ENCODE results near the gene ZNF428.

The ZNF428 gene

GRCh38 chr19:43598445-43599240, 20.8 kb downstream of the ZNF428 start:
- Histone ChIP-seq H3K9me3 (no peaks in the 10 kb centered on the region), H3K27ac (peak overlapping the region; percentile 96), H3K4me3 (ENCODE audit: low read depth in 1 of 2, low read length in 1 of 2) (no peak overlapping the region), H3K4me1 (ENCODE audit: control insufficient read depth in 1 of 2, insufficient read depth in 1 of 2, low read depth in 1 of 2, low read length in 1 of 2) (peaks cover 32 to 40% of the 10 kb centered on the region in 2 experiments), H3K36me3 (peaks cover 42% of the 10 kb centered on the region), H3K27me3 (no peaks in the 10 kb centered on the region)
- TF ChIP-seq, protein P1, sequence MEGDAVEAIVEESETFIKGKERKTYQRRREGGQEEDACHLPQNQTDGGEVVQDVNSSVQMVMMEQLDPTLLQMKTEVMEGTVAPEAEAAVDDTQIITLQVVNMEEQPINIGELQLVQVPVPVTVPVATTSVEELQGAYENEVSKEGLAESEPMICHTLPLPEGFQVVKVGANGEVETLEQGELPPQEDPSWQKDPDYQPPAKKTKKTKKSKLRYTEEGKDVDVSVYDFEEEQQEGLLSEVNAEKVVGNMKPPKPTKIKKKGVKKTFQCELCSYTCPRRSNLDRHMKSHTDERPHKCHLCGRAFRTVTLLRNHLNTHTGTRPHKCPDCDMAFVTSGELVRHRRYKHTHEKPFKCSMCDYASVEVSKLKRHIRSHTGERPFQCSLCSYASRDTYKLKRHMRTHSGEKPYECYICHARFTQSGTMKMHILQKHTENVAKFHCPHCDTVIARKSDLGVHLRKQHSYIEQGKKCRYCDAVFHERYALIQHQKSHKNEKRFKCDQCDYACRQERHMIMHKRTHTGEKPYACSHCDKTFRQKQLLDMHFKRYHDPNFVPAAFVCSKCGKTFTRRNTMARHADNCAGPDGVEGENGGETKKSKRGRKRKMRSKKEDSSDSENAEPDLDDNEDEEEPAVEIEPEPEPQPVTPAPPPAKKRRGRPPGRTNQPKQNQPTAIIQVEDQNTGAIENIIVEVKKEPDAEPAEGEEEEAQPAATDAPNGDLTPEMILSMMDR (IDR thresholded peaks at IDR 0.05), result no peak

- H3K27ac ChIP-seq, result peak overlapping the region; percentile 96
These were observed 21.6 kb downstream of the ZNF428 start for GRCh38 chr19:43597876-43598275.

GRCh38 chr19:43596842-43597461, 22.5 kb downstream of the ZNF428 start:
- peaks cover 32 to 40% of the 10 kb centered on the region in 2 experiments for H3K4me1 ChIP-seq (ENCODE audit: control insufficient read depth in 1 of 2, insufficient read depth in 1 of 2, low read depth in 1 of 2, low read length in 1 of 2)

More at GRCh38 chr19:43597876-43598275, 21.6 kb downstream of the ZNF428 start:
- no peaks in the 10 kb centered on the region for H3K27me3 ChIP-seq
- H3K36me3 ChIP-seq, result peaks cover 48% of the 10 kb centered on the region
- TF ChIP-seq, protein P1 (IDR thresholded peaks at IDR 0.05), result no peak
- H3K9me3 ChIP-seq, result no peaks in the 10 kb centered on the region
- H3K4me1 ChIP-seq (ENCODE audit: control insufficient read depth in 1 of 2, insufficient read depth in 1 of 2, low read depth in 1 of 2, low read length in 1 of 2), result peaks cover 32 to 40% of the 10 kb centered on the region in 2 experiments
- no peak overlapping the region for H3K4me3 ChIP-seq (ENCODE audit: low read depth in 1 of 2, low read length in 1 of 2)

GRCh38 chr19:43595999-43596841, 23.2 kb downstream of the ZNF428 start, which contains the start of the genes IRGQ and ZNF576:
TSS of gene IRGQ (minus strand) at chr19:43596134. CDS start at chr19:43595338, 796 bp downstream.
TSS of gene ZNF576 (plus strand) at chr19:43596595. CDS start at chr19:43597109, 514 bp downstream.
- H3K4me3 ChIP-seq (ENCODE audit: low read depth in 1 of 2, low read length in 1 of 2), result peak within 1 kb of the TSS; percentile 74 to 87
- H3K36me3 ChIP-seq, result peaks cover 44% of the 10 kb centered on the region
- H3K9me3 ChIP-seq, result no peaks in the 10 kb centered on the region
- H3K4me1 ChIP-seq (ENCODE audit: control insufficient read depth in 1 of 2, insufficient read depth in 1 of 2, low read depth in 1 of 2, low read length in 1 of 2), result peaks cover 32 to 40% of the 10 kb centered on the region in 2 experiments
- TF ChIP-seq, protein P1 (IDR thresholded peaks at IDR 0.05), result peak; percentile 13
- H3K27ac ChIP-seq, result peak within 1 kb of the TSS; percentile 96
- no peaks in the 10 kb centered on the region for H3K27me3 ChIP-seq

More at GRCh38 chr19:43596842-43597461, 22.5 kb downstream of the ZNF428 start:
- H3K27me3 ChIP-seq, result no peaks in the 10 kb centered on the region
- H3K27ac ChIP-seq, result peak overlapping the region; percentile 96
- TF ChIP-seq, protein P1 (IDR thresholded peaks at IDR 0.05), result no peak
- peak overlapping the region; percentile 74 to 87 for H3K4me3 ChIP-seq (ENCODE audit: low read depth in 1 of 2, low read length in 1 of 2)
- peaks cover 49% of the 10 kb centered on the region for H3K36me3 ChIP-seq
- no peaks in the 10 kb centered on the region for H3K9me3 ChIP-seq

GRCh38 chr19:43595605-43595998, 23.8 kb downstream of the ZNF428 start:
- no peaks in the 10 kb centered on the region for H3K27me3 ChIP-seq
- peak overlapping the region; percentile 74 to 87 for H3K4me3 ChIP-seq (ENCODE audit: low read depth in 1 of 2, low read length in 1 of 2)
- no peaks in the 10 kb centered on the region for H3K9me3 ChIP-seq
- H3K27ac ChIP-seq, result peak overlapping the region; percentile 96
- peaks cover 40% of the 10 kb centered on the region for H3K36me3 ChIP-seq
- TF ChIP-seq, protein P1 (IDR thresholded peaks at IDR 0.05), result no peak
- peaks cover 32 to 40% of the 10 kb centered on the region in 2 experiments for H3K4me1 ChIP-seq (ENCODE audit: control insufficient read depth in 1 of 2, insufficient read depth in 1 of 2, low read depth in 1 of 2, low read length in 1 of 2)

Measured in neutrophil (primary cell).